Kidney epithelial cell (primary cell): Measurements from ENCODE around the gene CRYBA4. TPM values are rescaled to one million over a fixed set of nuclear protein-coding genes. Genes with fewer than 3 reads are reported as not detected.

Experiments used
- DNase-seq: peaks from one replicate; pipeline ENCODE4 v3.0.0-alpha.2; 2010; ENCODE audit warnings: low read depth
- H3K27me3 ChIP-seq: 2 replicates; pipeline ENCODE4 v1.6.0; 2011; ENCODE audit warnings: low read length; ENCODE audit not compliant: control insufficient read depth, insufficient read depth
- H3K36me3 ChIP-seq: 2 replicates; pipeline ENCODE4 v1.5.1; 2011; ENCODE audit warnings: low read length; ENCODE audit not compliant: control insufficient read depth, insufficient read depth
- H3K4me3 ChIP-seq: 2 replicates; pipeline ENCODE4 v1.5.1; 2011; ENCODE audit warnings: low read depth, mild to moderate bottlenecking, control low read depth, low read length
- total RNA-seq: library from RNA; depleted of rRNA; stranded (reverse); fragments of >200 nt; gene quantifications from 2 replicates; pipeline ENCODE4 v1.2.3, GENCODE V29; 2015
- TF ChIP-seq, protein P1 (sequence below): IDR thresholded peaks from 2 replicates; pipeline ENCODE4 v1.5.1; 2011; ENCODE audit warnings: mild to moderate bottlenecking, moderate library complexity, low read length, control low read depth, inconsistent platforms; ENCODE audit not compliant: insufficient read depth, poor library complexity, severe bottlenecking

The CRYBA4 gene
- total RNA-seq, 1 donor from 2014 or later: not detected

DNA sequence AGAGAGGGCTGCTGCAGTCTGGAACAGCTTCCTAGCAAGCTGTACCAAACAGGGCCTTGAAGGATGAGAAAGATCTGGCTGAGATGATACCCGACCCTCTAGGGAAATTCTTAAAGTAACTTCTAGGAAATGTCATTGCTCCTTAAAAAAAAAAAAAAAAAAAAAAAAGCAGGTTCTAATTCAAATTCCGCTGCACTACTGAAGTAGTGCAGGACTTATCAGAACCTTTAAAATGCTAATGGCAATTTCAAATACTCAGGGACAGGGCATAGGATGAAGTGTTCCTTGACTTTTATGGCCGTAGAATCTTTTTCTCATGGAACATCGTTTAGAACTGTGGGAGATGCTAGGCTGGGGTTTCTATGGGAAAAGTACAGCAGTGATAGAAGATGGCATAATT is 48.7 kb downstream of the CRYBA4 start:
- TF ChIP-seq, protein P1, sequence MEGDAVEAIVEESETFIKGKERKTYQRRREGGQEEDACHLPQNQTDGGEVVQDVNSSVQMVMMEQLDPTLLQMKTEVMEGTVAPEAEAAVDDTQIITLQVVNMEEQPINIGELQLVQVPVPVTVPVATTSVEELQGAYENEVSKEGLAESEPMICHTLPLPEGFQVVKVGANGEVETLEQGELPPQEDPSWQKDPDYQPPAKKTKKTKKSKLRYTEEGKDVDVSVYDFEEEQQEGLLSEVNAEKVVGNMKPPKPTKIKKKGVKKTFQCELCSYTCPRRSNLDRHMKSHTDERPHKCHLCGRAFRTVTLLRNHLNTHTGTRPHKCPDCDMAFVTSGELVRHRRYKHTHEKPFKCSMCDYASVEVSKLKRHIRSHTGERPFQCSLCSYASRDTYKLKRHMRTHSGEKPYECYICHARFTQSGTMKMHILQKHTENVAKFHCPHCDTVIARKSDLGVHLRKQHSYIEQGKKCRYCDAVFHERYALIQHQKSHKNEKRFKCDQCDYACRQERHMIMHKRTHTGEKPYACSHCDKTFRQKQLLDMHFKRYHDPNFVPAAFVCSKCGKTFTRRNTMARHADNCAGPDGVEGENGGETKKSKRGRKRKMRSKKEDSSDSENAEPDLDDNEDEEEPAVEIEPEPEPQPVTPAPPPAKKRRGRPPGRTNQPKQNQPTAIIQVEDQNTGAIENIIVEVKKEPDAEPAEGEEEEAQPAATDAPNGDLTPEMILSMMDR: no peak
- H3K4me3 ChIP-seq: no peak overlapping the region
- H3K36me3 ChIP-seq: no peaks in the 10 kb centered on the region
- no peak for DNase-seq
- no peaks in the 10 kb centered on the region for H3K27me3 ChIP-seq

DNA sequence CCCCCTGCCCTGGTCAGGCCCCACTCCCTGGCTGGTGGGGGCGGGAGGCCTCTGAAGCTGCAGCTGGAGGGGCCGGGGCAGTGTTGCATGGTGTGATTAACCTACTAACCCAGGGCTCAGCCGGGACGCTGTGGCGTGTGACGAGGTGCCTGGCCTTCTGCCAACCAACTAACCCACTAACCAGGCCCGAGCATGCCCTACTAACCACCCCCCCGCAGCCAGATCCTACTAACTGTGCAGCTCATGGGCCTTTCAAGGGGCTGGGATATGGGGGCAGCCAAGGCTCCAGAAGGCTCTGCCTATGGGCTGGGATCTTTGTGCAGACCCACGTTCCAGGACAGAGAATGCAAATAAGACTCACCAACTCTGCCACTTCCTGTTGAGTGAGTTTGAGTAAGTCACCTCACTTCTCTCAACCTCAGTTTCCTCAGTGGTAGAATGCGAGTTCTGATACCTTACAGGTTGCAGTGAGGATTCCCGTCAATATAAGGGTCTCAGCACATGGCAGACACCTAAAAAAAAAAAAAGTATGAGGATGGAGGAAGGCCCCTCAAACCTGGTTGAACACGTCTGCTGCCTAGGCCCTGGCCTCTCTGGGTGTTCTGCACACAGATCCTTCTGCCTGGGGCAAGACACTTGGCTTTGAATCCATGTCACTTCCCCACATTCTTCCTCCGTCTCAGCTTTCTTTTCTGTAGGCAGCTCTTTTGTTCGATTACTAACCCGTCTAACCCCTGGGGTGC is 49.7 kb downstream of the CRYBA4 start:
- TF ChIP-seq, protein P1: no peak
- H3K4me3 ChIP-seq: no peak overlapping the region
- H3K27me3 ChIP-seq: no peaks in the 10 kb centered on the region
- no peaks in the 10 kb centered on the region for H3K36me3 ChIP-seq
- no peak for DNase-seq

DNA sequence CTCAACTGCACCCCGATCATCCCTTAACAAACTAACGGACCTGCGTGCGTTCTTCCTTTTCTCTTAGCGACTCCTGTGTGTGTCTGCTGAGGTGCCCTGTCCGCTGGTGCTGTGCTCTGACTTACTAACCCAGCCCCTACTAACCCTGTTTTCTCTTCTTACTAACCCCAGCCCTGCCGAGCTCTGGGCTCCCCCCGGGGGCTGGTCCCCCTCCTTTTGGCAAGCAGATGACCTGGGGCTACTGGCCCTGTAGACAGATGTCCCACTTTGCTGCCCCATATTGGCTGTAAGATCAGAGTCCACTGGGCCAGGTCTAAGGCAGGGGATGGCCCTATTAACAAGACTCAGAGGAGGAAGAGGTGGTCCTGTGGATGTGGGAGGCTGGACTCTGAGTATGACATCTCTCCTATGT is 50.3 kb downstream of the CRYBA4 start:
- no peak for DNase-seq
- peak overlapping the region; percentile 1 for H3K4me3 ChIP-seq
- H3K36me3 ChIP-seq: no peaks in the 10 kb centered on the region
- TF ChIP-seq, protein P1: no peak
- H3K27me3 ChIP-seq: no peaks in the 10 kb centered on the region

DNA sequence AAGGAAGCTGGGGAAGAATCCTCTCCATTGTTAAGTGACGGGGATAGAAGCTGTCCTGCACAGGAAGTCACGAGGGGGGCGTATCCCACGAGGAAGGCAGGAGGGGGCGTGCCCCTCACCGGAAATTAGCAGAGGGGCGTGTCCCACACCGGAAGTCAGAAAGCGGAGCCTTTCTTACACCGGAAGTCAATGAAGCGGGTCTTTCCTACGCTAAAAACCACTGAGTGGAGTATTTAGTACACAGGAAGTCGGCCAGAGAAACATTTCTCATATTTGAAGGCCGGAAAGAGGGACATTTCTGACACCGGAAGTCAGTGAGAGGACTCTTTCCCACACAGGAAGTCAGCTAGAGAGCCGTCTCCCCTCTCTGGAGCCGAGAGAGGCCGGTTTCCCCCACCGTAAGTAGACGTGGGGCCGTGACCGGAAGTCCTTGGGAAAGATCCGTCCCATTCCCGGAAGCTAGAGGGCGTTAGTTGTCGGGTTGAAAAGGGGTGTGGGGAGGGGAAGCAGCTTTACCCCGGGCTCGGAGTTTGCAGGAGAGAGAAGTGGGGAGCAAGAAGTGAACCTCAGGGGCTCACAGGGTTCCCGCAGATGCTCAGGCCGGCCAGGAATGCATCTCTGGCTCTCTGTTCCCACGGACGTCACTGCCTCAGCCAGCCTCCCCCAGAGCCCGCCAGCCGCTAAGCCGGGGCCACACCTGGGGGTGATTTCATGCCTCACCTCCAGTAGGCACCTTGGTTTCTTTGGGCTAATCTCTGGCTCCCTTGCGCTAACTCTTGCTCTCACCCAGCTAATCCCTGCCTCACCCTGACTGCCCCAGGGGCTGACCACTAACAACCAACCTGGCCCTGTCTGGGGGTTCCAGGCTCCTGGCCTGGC is 51.1 kb downstream of the CRYBA4 start:
- Histone ChIP-seq H3K4me3 (peak overlapping the region; percentile 68), H3K36me3 (no peaks in the 10 kb centered on the region), H3K27me3 (no peaks in the 10 kb centered on the region)
- peak; percentile 76 for DNase-seq
- TF ChIP-seq, protein P1: peak; percentile 68

DNA sequence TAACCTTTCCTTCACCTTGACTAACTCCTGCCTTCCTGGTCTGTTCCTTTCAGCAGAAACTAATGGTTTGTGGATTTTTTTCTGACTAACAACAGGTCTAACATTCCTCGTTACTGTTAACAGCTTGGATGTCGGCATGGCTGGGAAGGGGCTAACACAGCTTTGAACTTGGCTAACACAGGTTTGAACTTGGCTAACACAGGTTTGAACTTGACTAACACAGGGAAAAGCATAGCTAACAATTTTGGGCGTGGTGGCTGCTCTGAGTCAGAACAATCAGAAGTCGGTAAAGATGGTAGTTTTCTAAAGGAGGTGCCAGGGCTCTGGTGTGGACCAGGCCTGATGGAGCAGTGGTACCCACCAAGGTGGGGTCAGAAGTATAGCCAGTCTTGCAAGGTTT is 51.7 kb downstream of the CRYBA4 start:
- no peaks in the 10 kb centered on the region for H3K36me3 ChIP-seq
- DNase-seq: no peak
- H3K27me3 ChIP-seq: no peaks in the 10 kb centered on the region
- TF ChIP-seq, protein P1: no peak
- peak overlapping the region; percentile 68 for H3K4me3 ChIP-seq
